ENCODE results near the gene ZC3H12A. TPM values are rescaled to one million over a fixed set of nuclear protein-coding genes. Genes with fewer than 3 reads are reported as not detected.

The ZC3H12A gene
- total RNA-seq, 1 donor from 2014 or later, result 3.0 TPM

GRCh38 chr1:37465593-37466517 lies 8.5 kb upstream of the ZC3H12A start:
- H3K27ac Mint-ChIP-seq, result no peak overlapping the region
- H3K4me3 Mint-ChIP-seq (ENCODE audit: low read depth), result no peak overlapping the region
- DNase-seq (ENCODE audit: low spot score, unreplicated experiment), result no peak
- TF ChIP-seq, protein P1, sequence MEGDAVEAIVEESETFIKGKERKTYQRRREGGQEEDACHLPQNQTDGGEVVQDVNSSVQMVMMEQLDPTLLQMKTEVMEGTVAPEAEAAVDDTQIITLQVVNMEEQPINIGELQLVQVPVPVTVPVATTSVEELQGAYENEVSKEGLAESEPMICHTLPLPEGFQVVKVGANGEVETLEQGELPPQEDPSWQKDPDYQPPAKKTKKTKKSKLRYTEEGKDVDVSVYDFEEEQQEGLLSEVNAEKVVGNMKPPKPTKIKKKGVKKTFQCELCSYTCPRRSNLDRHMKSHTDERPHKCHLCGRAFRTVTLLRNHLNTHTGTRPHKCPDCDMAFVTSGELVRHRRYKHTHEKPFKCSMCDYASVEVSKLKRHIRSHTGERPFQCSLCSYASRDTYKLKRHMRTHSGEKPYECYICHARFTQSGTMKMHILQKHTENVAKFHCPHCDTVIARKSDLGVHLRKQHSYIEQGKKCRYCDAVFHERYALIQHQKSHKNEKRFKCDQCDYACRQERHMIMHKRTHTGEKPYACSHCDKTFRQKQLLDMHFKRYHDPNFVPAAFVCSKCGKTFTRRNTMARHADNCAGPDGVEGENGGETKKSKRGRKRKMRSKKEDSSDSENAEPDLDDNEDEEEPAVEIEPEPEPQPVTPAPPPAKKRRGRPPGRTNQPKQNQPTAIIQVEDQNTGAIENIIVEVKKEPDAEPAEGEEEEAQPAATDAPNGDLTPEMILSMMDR (IDR thresholded peaks at IDR 0.05; ENCODE audit: unreplicated experiment), result no peak
- H3K4me1 Mint-ChIP-seq (ENCODE audit: low read depth), result no peaks in the 10 kb centered on the region
- H3K36me3 Mint-ChIP-seq (ENCODE audit: insufficient read depth), result no peaks in the 10 kb centered on the region
- H3K9me3 Mint-ChIP-seq (ENCODE audit: low read depth), result no peaks in the 10 kb centered on the region
- H3K27me3 Mint-ChIP-seq, result no peaks in the 10 kb centered on the region

- no peak for DNase-seq (ENCODE audit: low spot score, unreplicated experiment)
- Mint-ChIP-seq H3K4me3 (ENCODE audit: low read depth) (no peak overlapping the region), H3K27ac (no peak overlapping the region), H3K27me3 (peaks cover 16% of the 10 kb centered on the region), H3K9me3 (ENCODE audit: low read depth) (no peaks in the 10 kb centered on the region), H3K36me3 (ENCODE audit: insufficient read depth) (no peaks in the 10 kb centered on the region), H3K4me1 (ENCODE audit: low read depth) (peaks cover 3% of the 10 kb centered on the region)
- TF ChIP-seq, protein P1 (IDR thresholded peaks at IDR 0.05; ENCODE audit: unreplicated experiment), result no peak
These were observed 6.3 kb upstream of the ZC3H12A start for GRCh38 chr1:37468037-37468436.

GRCh38 chr1:37469386-37469785 lies 5.0 kb upstream of the ZC3H12A start:
- Mint-ChIP-seq H3K27me3 (peaks cover 27% of the 10 kb centered on the region), H3K27ac (no peak overlapping the region), H3K36me3 (ENCODE audit: insufficient read depth) (no peaks in the 10 kb centered on the region), H3K4me3 (ENCODE audit: low read depth) (no peak overlapping the region), H3K4me1 (ENCODE audit: low read depth) (peaks cover 6% of the 10 kb centered on the region), H3K9me3 (ENCODE audit: low read depth) (no peaks in the 10 kb centered on the region)
- DNase-seq (ENCODE audit: low spot score, unreplicated experiment), result no peak
- TF ChIP-seq, protein P1 (IDR thresholded peaks at IDR 0.05; ENCODE audit: unreplicated experiment), result no peak

- H3K9me3 Mint-ChIP-seq (ENCODE audit: low read depth), result no peaks in the 10 kb centered on the region
- no peak overlapping the region for H3K4me3 Mint-ChIP-seq (ENCODE audit: low read depth)
- DNase-seq (ENCODE audit: low spot score, unreplicated experiment), result no peak
These were observed 2.8 kb upstream of the ZC3H12A start for GRCh38 chr1:37471345-37472231.

More at GRCh38 chr1:37471345-37472231, 2.8 kb upstream of the ZC3H12A start:
- Mint-ChIP-seq H3K27me3 (peaks cover 27% of the 10 kb centered on the region), H3K4me1 (ENCODE audit: low read depth) (peaks cover 12% of the 10 kb centered on the region), H3K36me3 (ENCODE audit: insufficient read depth) (no peaks in the 10 kb centered on the region), H3K27ac (no peak overlapping the region)
- TF ChIP-seq, protein P1 (IDR thresholded peaks at IDR 0.05; ENCODE audit: unreplicated experiment), result no peak
